HCT116 (cell line): ENCODE measurements around the gene DNAJC1.

Experiments
- CTCF ChIP-seq, 3 experiments: fragments of 200-600 bp in 1 of 3; sonication (generic) in 1 of 3; IDR thresholded peaks in 2 of 3; conservative IDR thresholded peaks in 1 of 3; 2 replicates each; pipeline ENCODE4 v1.5.1; 2012 to 2017; ENCODE audit warnings: low read depth in 2 of 3, low read length in 2 of 3, antibody characterized with exemption in 1 of 3, borderline replicate concordance in 1 of 3, control low read depth in 1 of 3, mild to moderate bottlenecking in 1 of 3, mixed read lengths in 1 of 3, mixed run types in 1 of 3, moderate library complexity in 1 of 3; ENCODE audit not compliant: insufficient read depth in 1 of 3
- EGR1 ChIP-seq: IDR thresholded peaks from 2 replicates; pipeline ENCODE4 v1.6.1; 2012; ENCODE audit warnings: low read depth
- EZH2 ChIP-seq: fragments of 200-600 bp; sonication (generic); IDR thresholded peaks from 2 replicates; pipeline ENCODE4 v1.6.1; 2017; ENCODE audit warnings: antibody characterized with exemption, mixed run types
- EZH2phosphoT487 ChIP-seq: fragments of 200-600 bp; IDR thresholded peaks from 2 replicates; pipeline ENCODE4 v1.6.1; 2018; ENCODE audit warnings: antibody characterized with exemption, borderline replicate concordance
- POLR2A ChIP-seq: IDR thresholded peaks from 2 replicates; pipeline ENCODE4 v1.7.0; 2011; ENCODE audit warnings: borderline replicate concordance; ENCODE audit not compliant: insufficient read depth, insufficient read length; ENCODE audit errors: extremely low read depth
- POLR2AphosphoS5 ChIP-seq: IDR thresholded peaks from 2 replicates; pipeline ENCODE4 v1.6.1; 2011; ENCODE audit warnings: mild to moderate bottlenecking, low read depth, low read length, moderate library complexity
- RAD21 ChIP-seq: IDR thresholded peaks from 2 replicates; pipeline ENCODE4 v1.6.1; 2012; ENCODE audit warnings: low read depth, mild to moderate bottlenecking
- SP1 ChIP-seq: IDR thresholded peaks from 2 replicates; pipeline ENCODE4 v1.6.1; 2012; ENCODE audit warnings: low read depth
- TF ChIP-seq, protein P1 (sequence below): IDR thresholded peaks from 2 replicates; pipeline ENCODE4 v1.6.1; 2012; ENCODE audit warnings: low read depth

DNA sequence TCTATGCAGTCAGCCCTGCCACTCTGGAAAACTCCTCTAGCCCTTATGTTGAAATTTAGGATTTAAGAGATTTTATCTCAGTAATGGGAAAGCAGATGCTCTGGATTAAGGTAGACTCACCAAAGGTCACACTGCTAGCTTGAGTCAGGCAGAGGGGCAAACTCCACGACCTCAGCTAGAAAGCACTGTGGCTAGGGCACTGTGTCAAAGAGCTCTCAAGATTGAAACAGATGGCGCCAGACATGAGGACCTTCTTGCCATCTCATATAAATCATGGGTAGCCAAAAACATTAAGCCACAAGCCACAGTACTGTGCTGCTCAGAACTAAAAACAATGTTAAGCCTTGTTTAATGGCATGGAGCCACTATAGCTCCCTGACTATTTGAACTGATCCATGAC is 188.7 kb downstream of the DNAJC1 start:
- TF ChIP-seq CTCF (IDR thresholded peaks at IDR 0.05 in 2 of 3, conservative IDR thresholded peaks at IDR 0.05 in 1 of 3; ENCODE audit: borderline replicate concordance in 1 of 3, insufficient read depth in 1 of 3, low read depth in 2 of 3, low read length in 2 of 3) = no peak
- TF ChIP-seq EZH2 = no peak
- no peak for TF ChIP-seq RAD21
- TF ChIP-seq POLR2AphosphoS5 = no peak
- no peak for TF ChIP-seq SP1
- TF ChIP-seq EGR1 = no peak
- no peak for TF ChIP-seq POLR2A
- TF ChIP-seq EZH2phosphoT487 = no peak
- TF ChIP-seq, protein P1, sequence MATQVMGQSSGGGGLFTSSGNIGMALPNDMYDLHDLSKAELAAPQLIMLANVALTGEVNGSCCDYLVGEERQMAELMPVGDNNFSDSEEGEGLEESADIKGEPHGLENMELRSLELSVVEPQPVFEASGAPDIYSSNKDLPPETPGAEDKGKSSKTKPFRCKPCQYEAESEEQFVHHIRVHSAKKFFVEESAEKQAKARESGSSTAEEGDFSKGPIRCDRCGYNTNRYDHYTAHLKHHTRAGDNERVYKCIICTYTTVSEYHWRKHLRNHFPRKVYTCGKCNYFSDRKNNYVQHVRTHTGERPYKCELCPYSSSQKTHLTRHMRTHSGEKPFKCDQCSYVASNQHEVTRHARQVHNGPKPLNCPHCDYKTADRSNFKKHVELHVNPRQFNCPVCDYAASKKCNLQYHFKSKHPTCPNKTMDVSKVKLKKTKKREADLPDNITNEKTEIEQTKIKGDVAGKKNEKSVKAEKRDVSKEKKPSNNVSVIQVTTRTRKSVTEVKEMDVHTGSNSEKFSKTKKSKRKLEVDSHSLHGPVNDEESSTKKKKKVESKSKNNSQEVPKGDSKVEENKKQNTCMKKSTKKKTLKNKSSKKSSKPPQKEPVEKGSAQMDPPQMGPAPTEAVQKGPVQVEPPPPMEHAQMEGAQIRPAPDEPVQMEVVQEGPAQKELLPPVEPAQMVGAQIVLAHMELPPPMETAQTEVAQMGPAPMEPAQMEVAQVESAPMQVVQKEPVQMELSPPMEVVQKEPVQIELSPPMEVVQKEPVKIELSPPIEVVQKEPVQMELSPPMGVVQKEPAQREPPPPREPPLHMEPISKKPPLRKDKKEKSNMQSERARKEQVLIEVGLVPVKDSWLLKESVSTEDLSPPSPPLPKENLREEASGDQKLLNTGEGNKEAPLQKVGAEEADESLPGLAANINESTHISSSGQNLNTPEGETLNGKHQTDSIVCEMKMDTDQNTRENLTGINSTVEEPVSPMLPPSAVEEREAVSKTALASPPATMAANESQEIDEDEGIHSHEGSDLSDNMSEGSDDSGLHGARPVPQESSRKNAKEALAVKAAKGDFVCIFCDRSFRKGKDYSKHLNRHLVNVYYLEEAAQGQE = no peak
